Measurements from ENCODE around the gene REST.

The REST gene

GRCh38 chr4:56990109-56990905 lies 82.6 kb downstream of the REST start:
- Histone ChIP-seq H3K4me1 (ENCODE audit: control insufficient read depth, insufficient read depth, low read length) (peaks cover 4% of the 10 kb centered on the region), H3K36me3 (ENCODE audit: control insufficient read depth, insufficient read depth, low read length) (peaks cover 16% of the 10 kb centered on the region), H3K9ac (ENCODE audit: low read length) (no peak overlapping the region), H3K27me3 (ENCODE audit: control insufficient read depth, insufficient read depth, low read length) (no peaks in the 10 kb centered on the region), H3K4me3 (ENCODE audit: low read length) (no peak overlapping the region), H3K27ac (ENCODE audit: low read depth, low read length) (no peak overlapping the region)

GRCh38 chr4:56995525-56995924 lies 87.8 kb downstream of the REST start:
- Histone ChIP-seq H3K36me3 (ENCODE audit: control insufficient read depth, insufficient read depth, low read length) (peaks cover 15% of the 10 kb centered on the region), H3K4me3 (ENCODE audit: low read length) (no peak overlapping the region), H3K27me3 (ENCODE audit: control insufficient read depth, insufficient read depth, low read length) (no peaks in the 10 kb centered on the region), H3K4me1 (ENCODE audit: control insufficient read depth, insufficient read depth, low read length) (peaks cover 9% of the 10 kb centered on the region), H3K9ac (ENCODE audit: low read length) (no peak overlapping the region), H3K27ac (ENCODE audit: low read depth, low read length) (peak overlapping the region; percentile 85)

- H3K27me3 ChIP-seq (ENCODE audit: control insufficient read depth, insufficient read depth, low read length) = no peaks in the 10 kb centered on the region
- H3K36me3 ChIP-seq (ENCODE audit: control insufficient read depth, insufficient read depth, low read length) = peaks cover 12% of the 10 kb centered on the region
- H3K4me3 ChIP-seq (ENCODE audit: low read length) = no peak overlapping the region
- H3K27ac ChIP-seq (ENCODE audit: low read depth, low read length) = no peak overlapping the region
- H3K9ac ChIP-seq (ENCODE audit: low read length) = no peak overlapping the region
- peaks cover 9% of the 10 kb centered on the region for H3K4me1 ChIP-seq (ENCODE audit: control insufficient read depth, insufficient read depth, low read length)
Observed at GRCh38 chr4:56999751-57000150, 92.1 kb downstream of the REST start.

DNA sequence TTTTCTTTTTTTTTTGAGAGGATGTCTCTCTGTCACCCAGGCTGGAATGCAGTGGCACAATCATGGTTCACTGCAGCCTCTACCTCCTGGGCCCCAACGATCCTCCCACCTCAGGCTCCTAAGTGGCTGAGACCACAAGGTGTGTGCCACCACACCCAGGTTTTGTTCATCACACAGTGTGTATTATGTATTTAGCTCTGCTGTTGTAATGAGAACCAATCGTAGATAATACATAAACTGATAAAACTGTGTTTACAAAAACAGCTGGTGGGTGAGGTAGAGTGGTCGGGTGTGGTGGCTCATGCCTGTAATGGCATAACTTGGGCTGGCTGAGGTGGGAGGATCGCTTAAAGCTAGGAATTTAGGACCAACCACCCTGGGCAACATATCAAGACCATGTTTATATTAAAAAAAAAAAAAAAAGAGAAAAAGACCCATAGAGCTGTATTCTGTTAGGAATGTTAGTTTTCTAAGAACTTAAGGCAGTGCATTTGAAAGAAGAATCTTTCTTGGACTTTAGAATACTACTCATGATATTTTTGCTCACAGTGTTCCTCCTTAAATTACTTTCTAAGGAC lies 105.9 kb downstream of the REST start:
- H3K27me3 ChIP-seq (ENCODE audit: control insufficient read depth, insufficient read depth, low read length) = no peaks in the 10 kb centered on the region
- H3K4me1 ChIP-seq (ENCODE audit: control insufficient read depth, insufficient read depth, low read length) = no peaks in the 10 kb centered on the region
- H3K9ac ChIP-seq (ENCODE audit: low read length) = no peak overlapping the region
- H3K27ac ChIP-seq (ENCODE audit: low read depth, low read length) = no peak overlapping the region
- no peak overlapping the region for H3K4me3 ChIP-seq (ENCODE audit: low read length)
- peaks cover 19% of the 10 kb centered on the region for H3K36me3 ChIP-seq (ENCODE audit: control insufficient read depth, insufficient read depth, low read length)

Measured in rectal smooth muscle tissue (tissue), 1 donor.